Thoracic aorta (tissue), 2 donors: Measurements from ENCODE around the gene GRM8. TPM values are rescaled to one million over a fixed set of nuclear protein-coding genes. Genes with fewer than 3 reads are reported as not detected.

Experiments
- ATAC-seq: fragments of 150-250 bp; one replicate; pipeline ENCODE4 v1.8.0; 2017; ENCODE audit warnings: low read depth; ENCODE audit not compliant: insufficient number of reproducible peaks, low FRiP score
- DNase-seq: peaks from one replicate; pipeline ENCODE4 v3.0.0-alpha.2; 2020; ENCODE audit warnings: low spot score
- H3K27ac ChIP-seq, 2 donors: fragments of 200-600 bp; sonication (generic); 1 replicate in 1 of 2; 2 replicates in 1 of 2; pipeline ENCODE4 v1.5.1; 2016; ENCODE audit warnings: mild to moderate bottlenecking in 2 of 2, moderate library complexity in 2 of 2
- H3K27me3 ChIP-seq: fragments of 200-600 bp; sonication (generic); replicated peaks from 2 replicates; pipeline ENCODE4 v1.6.0; 2016; ENCODE audit warnings: mild to moderate bottlenecking; ENCODE audit not compliant: insufficient read depth
- H3K36me3 ChIP-seq: fragments of 200-600 bp; sonication (generic); one replicate; pipeline ENCODE4 v1.5.1; 2016
- H3K4me1 ChIP-seq, 2 donors: fragments of 200-600 bp; sonication (generic); 1 replicate in 1 of 2; 2 replicates in 1 of 2; pipeline versions ENCODE4 v1.5.1 to v1.6.0; 2016; ENCODE audit warnings: low read depth in 2 of 2, mild to moderate bottlenecking in 1 of 2; ENCODE audit not compliant: control insufficient read depth in 1 of 2
- H3K4me3 ChIP-seq: fragments of 200-600 bp; sonication (generic); 2 replicates; pipeline ENCODE4 v1.5.1; 2016; ENCODE audit warnings: mild to moderate bottlenecking
- H3K9me3 ChIP-seq: fragments of 200-600 bp; sonication (generic); 2 replicates; pipeline ENCODE4 v1.5.1; 2016
- CTCF ChIP-seq: fragments of 200-600 bp; sonication (generic); IDR thresholded peaks from one replicate; pipeline ENCODE4 v1.5.1; 2019; ENCODE audit warnings: antibody characterized with exemption
- total RNA-seq, 2 donors: library from RNA; depleted of rRNA; stranded (reverse); fragments of >200 nt; gene quantifications; one replicate each; pipeline versions ENCODE4 v1.1.0 to v1.2.3, GENCODE V29; 2016

Gene GRM8
- total RNA-seq, 2 donors from 2014 or later, result not detected

- DNase-seq, result no peak
- TF ChIP-seq CTCF, result no peak
- Histone ChIP-seq H3K9me3 (no peaks in the 10 kb centered on the region), H3K27ac (no peak overlapping the region), H3K4me3 (no peak overlapping the region), H3K27me3 (no peaks in the 10 kb centered on the region), H3K4me1 (no peaks in the 10 kb centered on the region), H3K36me3 (no peaks in the 10 kb centered on the region)
- ATAC-seq, result no peak
Observed at GRCh38 chr7:127177156-127177555, 75.6 kb downstream of the GRM8 start.

DNA sequence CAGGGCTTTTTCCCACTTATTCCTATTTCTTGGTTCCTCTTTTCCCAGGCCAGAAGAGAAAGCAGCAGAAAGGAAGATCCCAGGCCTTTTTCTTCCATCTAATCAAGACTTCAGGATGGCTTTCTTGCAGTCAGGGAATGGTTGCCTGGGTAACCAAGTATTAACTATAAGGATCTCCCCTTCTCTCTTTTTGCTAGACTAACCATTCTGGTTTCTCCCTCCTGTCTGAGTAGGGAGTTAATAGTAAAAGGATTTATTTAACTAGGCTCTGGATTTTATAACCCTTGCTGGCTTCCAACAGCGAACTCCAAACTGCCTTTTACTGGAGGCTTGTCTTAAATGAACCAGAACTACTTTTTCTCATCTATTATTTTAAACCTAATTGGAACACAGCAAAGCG is 90.4 kb downstream of the GRM8 start:
- ATAC-seq, result no peak
- Histone ChIP-seq H3K9me3 (no peaks in the 10 kb centered on the region), H3K27ac (no peak overlapping the region), H3K36me3 (no peaks in the 10 kb centered on the region), H3K4me3 (no peak overlapping the region), H3K4me1 (no peaks in the 10 kb centered on the region), H3K27me3 (no peaks in the 10 kb centered on the region)
- no peak for DNase-seq
- no peak for TF ChIP-seq CTCF

DNA sequence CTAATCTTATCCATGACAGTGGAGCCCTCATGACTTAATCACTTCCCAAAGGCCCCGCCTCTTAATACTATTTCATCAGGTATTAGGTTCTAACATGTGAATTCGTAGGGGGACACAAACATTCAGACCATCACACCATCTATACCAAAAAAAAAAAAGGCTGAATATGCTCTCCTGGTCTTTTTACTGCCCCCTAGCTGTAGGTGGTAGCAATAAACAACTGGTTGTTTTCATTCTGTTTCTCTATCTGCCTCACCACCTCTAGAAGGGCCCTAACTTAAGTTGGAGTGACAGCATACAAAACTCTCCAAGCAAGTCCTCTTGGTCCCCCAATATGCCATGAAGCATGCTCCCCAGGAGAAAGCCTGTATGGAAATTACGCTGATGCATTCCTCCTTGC is 94.1 kb downstream of the GRM8 start:
- Histone ChIP-seq H3K4me3 (no peak overlapping the region), H3K36me3 (no peaks in the 10 kb centered on the region), H3K27ac (no peak overlapping the region), H3K9me3 (no peaks in the 10 kb centered on the region), H3K4me1 (no peaks in the 10 kb centered on the region), H3K27me3 (no peaks in the 10 kb centered on the region)
- no peak for DNase-seq
- no peak for TF ChIP-seq CTCF
- ATAC-seq, result no peak

DNA sequence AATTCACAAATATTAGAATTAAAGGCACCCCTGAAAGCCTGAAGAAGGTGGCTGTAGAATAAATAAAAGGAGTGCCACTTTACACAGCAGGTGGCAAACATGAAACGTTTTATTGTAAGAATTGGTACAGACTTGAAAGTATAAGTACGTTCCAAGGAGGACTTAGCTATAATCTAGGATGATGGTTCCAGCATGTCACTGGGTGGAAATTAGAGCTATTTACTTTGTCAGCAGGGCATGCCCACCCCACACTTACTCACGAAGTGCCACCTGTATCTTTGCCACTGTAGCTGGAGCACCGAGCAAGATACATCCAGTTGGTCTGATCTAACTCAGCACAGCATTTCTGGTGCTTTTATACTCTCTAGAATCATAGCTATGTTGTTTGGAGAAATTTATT is 97.8 kb downstream of the GRM8 start:
- no peaks in the 10 kb centered on the region for H3K27me3 ChIP-seq
- DNase-seq (no peak), ATAC-seq (no peak)
- H3K4me1 ChIP-seq, result no peaks in the 10 kb centered on the region
- TF ChIP-seq CTCF, result no peak
- no peak overlapping the region for H3K27ac ChIP-seq
- H3K9me3 ChIP-seq, result no peaks in the 10 kb centered on the region
- H3K36me3 ChIP-seq, result no peaks in the 10 kb centered on the region
- H3K4me3 ChIP-seq, result no peak overlapping the region

DNA sequence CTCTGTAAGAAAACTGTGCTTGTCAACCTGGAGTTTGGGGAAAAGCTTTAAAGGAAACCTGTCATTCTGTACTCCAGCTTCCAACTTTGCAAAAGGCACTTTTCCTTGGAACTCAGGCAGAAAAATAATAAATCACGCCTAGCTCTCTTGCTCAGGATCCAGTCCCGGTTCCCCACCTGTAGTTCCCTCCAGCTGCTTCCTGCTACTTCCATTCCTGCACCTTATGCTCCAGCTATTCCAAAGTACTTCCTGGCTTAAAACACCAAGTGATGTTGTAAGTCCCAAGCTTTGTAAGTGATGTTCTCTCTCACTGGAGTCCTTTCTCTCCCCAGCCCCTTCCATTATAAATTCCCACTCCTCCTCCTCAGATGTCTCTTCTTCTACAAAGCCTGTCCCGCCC is 98.6 kb downstream of the GRM8 start:
- no peak overlapping the region for H3K4me3 ChIP-seq
- no peaks in the 10 kb centered on the region for H3K4me1 ChIP-seq
- DNase-seq, result no peak
- no peak overlapping the region for H3K27ac ChIP-seq
- no peak for ATAC-seq
- H3K9me3 ChIP-seq, result no peaks in the 10 kb centered on the region
- TF ChIP-seq CTCF, result no peak
- H3K27me3 ChIP-seq, result no peaks in the 10 kb centered on the region
- no peaks in the 10 kb centered on the region for H3K36me3 ChIP-seq
